GM12878 (cell line): Measurements from ENCODE around the gene DIPK1A. TPM values are rescaled to one million over a fixed set of nuclear protein-coding genes. Genes with fewer than 3 reads are reported as not detected.

ENCODE experiments used
- CBX3 ChIP-seq: fragments of 200-600 bp; sonication (generic); IDR thresholded peaks from 2 replicates; pipeline ENCODE4 v1.6.1; 2016; ENCODE audit warnings: low read depth, borderline replicate concordance
- CBX5 ChIP-seq: sonication (generic); IDR thresholded peaks from 2 replicates; pipeline ENCODE4 v1.6.1; 2016; ENCODE audit warnings: low read depth, moderate library complexity, mild to moderate bottlenecking, inconsistent platforms
- CHD4 ChIP-seq: fragments of 200-600 bp; sonication (generic); IDR thresholded peaks from 2 replicates; pipeline ENCODE4 v1.6.1; 2016; ENCODE audit warnings: mild to moderate bottlenecking
- CREB1 ChIP-seq: IDR thresholded peaks from 2 replicates; pipeline ENCODE4 v1.6.1; 2012; ENCODE audit warnings: low read depth, mild to moderate bottlenecking, inconsistent platforms
- HDGF ChIP-seq: fragments of 450-650 bp; IDR thresholded peaks from 2 replicates; pipeline ENCODE4 v1.6.1; 2016; ENCODE audit warnings: antibody characterized with exemption
- JUNB ChIP-seq: IDR thresholded peaks from 2 replicates; pipeline ENCODE4 v1.6.1; 2016; ENCODE audit warnings: antibody characterized with exemption, mild to moderate bottlenecking
- NFYB ChIP-seq: IDR thresholded peaks from 2 replicates; pipeline ENCODE4 v1.6.1; 2011; ENCODE audit warnings: low read depth, mild to moderate bottlenecking, low read length, improper control_type of control experiment, moderate library complexity; ENCODE audit not compliant: insufficient read depth
- NR2C2 ChIP-seq: IDR thresholded peaks from 2 replicates; pipeline ENCODE4 v1.6.1; 2011; ENCODE audit warnings: borderline replicate concordance, low read depth; ENCODE audit not compliant: control insufficient read depth, insufficient read length
- POU2F2 ChIP-seq: IDR thresholded peaks from 3 replicates; pipeline ENCODE4 v1.6.1; 2011; ENCODE audit warnings: low read depth, mild to moderate bottlenecking, low read length, borderline replicate concordance
- PRDM15 ChIP-seq: fragments of 450-650 bp; formaldehyde crosslinking; IDR thresholded peaks from 2 replicates; pipeline ENCODE4 v1.4.0; 2020; ENCODE audit warnings: mild to moderate bottlenecking, moderate library complexity
- RBBP5 ChIP-seq: fragments of 200-600 bp; sonication (generic); conservative IDR thresholded peaks from 2 replicates; pipeline ENCODE4 v1.6.1; 2016
- SREBF1 ChIP-seq: IDR thresholded peaks from 2 replicates; pipeline ENCODE4 v1.6.1; 2012; ENCODE audit warnings: mild to moderate bottlenecking, low read length
- SREBF2 ChIP-seq: IDR thresholded peaks from 2 replicates; pipeline ENCODE4 v1.6.1; 2012; ENCODE audit warnings: mild to moderate bottlenecking, low read length
- SUPT20H ChIP-seq: IDR thresholded peaks from 2 replicates; pipeline ENCODE4 v1.6.1; 2011; ENCODE audit warnings: low read depth, mild to moderate bottlenecking, low read length, moderate library complexity, borderline replicate concordance; ENCODE audit not compliant: control insufficient read depth
- SUZ12 ChIP-seq: fragments of 200-600 bp; sonication (generic); IDR thresholded peaks from one replicate; pipeline ENCODE4 v1.6.1; 2018; ENCODE audit warnings: antibody characterized with exemption, mild to moderate bottlenecking; ENCODE audit not compliant: unreplicated experiment
- TBL1XR1 ChIP-seq: IDR thresholded peaks from 2 replicates; pipeline ENCODE4 v1.6.1; 2012; ENCODE audit warnings: low read depth, low read length, improper control_type of control experiment
- TCF3 ChIP-seq: IDR thresholded peaks from 2 replicates; pipeline ENCODE4 v1.6.1; 2012; ENCODE audit warnings: low read depth, mild to moderate bottlenecking, low read length, borderline replicate concordance; ENCODE audit not compliant: insufficient read depth
- ZBED1 ChIP-seq: IDR thresholded peaks from 2 replicates; pipeline ENCODE4 v1.6.1; 2016; ENCODE audit warnings: borderline replicate concordance
- ZBTB40 ChIP-seq: fragments of 450-650 bp; IDR thresholded peaks from 2 replicates; pipeline ENCODE4 v1.6.1; 2016; ENCODE audit warnings: mild to moderate bottlenecking, moderate library complexity, borderline replicate concordance
- ZNF274 ChIP-seq: IDR thresholded peaks from one replicate; pipeline ENCODE4 v1.8.0; 2011; ENCODE audit not compliant: insufficient read length, insufficient read depth
- polyA plus RNA-seq, 11 experiments: library from polyadenylated mRNA; depleted of rRNA in 4 of 11; unstranded in 6 of 11; stranded (reverse) in 5 of 11; fragments of >200 nt; fragmentation: Nextera tagmentation in 4 of 11; fragmentation: Illumina TruSeq in 1 of 11; extraction: Ambion mirVana in 4 of 11; extraction: Trizol in 1 of 11; gene quantifications; 1 replicate in 1 of 11; 2 replicates in 10 of 11; pipeline versions ENCODE4 v1.2.1 to v1.2.3, GENCODE V29; 2011 to 2016; ENCODE audit warnings: inconsistent platforms in 2 of 11, missing spikeins in 2 of 11, low read depth in 1 of 11
- total RNA-seq, 4 experiments: library from RNA; depleted of rRNA in 3 of 4; stranded (reverse); fragments of >200 nt in 3 of 4; fragmentation: Illumina TruSeq in 1 of 4; extraction: Trizol in 1 of 4; gene quantifications; 2 replicates each; pipeline versions ENCODE4 v1.2.1 to v1.2.3, GENCODE V29; 2013 to 2021
- TF ChIP-seq, protein P1 (sequence below): fragments of 450-650 bp; conservative IDR thresholded peaks from 2 replicates; pipeline ENCODE4 v1.6.1; 2017; ENCODE audit warnings: mild to moderate bottlenecking, moderate library complexity
- TF ChIP-seq, protein P2 (sequence below): IDR thresholded peaks from 2 replicates; pipeline ENCODE4 v1.6.1; 2012; ENCODE audit warnings: low read depth, low read length, improper control_type of control experiment

The DIPK1A gene
- total and polyA plus RNA-seq, 10 of the 15 experiments (the other 5 are each of a cell fraction or from before 2014, with no cell fraction given), result 4.9 to 15.0 (median 9.7) TPM

GRCh38 chr1:92975551-92976232 is 14.4 kb upstream of the DIPK1A start (continued):
- no peak for TF ChIP-seq PRDM15 (CRISPR knock-in tag)
- TF ChIP-seq HDGF, result no peak
- peak; percentile 93 for TF ChIP-seq TCF3
- TF ChIP-seq CBX3, result no peak
- no peak for TF ChIP-seq CREB1
- TF ChIP-seq, protein P1, sequence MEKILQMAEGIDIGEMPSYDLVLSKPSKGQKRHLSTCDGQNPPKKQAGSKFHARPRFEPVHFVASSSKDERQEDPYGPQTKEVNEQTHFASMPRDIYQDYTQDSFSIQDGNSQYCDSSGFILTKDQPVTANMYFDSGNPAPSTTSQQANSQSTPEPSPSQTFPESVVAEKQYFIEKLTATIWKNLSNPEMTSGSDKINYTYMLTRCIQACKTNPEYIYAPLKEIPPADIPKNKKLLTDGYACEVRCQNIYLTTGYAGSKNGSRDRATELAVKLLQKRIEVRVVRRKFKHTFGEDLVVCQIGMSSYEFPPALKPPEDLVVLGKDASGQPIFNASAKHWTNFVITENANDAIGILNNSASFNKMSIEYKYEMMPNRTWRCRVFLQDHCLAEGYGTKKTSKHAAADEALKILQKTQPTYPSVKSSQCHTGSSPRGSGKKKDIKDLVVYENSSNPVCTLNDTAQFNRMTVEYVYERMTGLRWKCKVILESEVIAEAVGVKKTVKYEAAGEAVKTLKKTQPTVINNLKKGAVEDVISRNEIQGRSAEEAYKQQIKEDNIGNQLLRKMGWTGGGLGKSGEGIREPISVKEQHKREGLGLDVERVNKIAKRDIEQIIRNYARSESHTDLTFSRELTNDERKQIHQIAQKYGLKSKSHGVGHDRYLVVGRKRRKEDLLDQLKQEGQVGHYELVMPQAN, result no peak
- no peak for TF ChIP-seq SREBF1
- no peak for TF ChIP-seq CHD4
- no peak for TF ChIP-seq SREBF2
- TF ChIP-seq POU2F2, result peak; percentile 82; the same call in 2 of the 3 replicates
- no peak for TF ChIP-seq CBX5
- TF ChIP-seq TBL1XR1, result peak; percentile 80
- no peak for TF ChIP-seq RBBP5
- TF ChIP-seq ZBTB40, result no peak
- no peak for TF ChIP-seq SUZ12
- TF ChIP-seq NFYB, result 0 out of 2 replicates have a peak, but pooled peaks have one; percentile 10
- peak; percentile 87; the same call in 1 of the 2 replicates for TF ChIP-seq ZBED1
- TF ChIP-seq JUNB, result peak; percentile 78
- TF ChIP-seq, protein P2, sequence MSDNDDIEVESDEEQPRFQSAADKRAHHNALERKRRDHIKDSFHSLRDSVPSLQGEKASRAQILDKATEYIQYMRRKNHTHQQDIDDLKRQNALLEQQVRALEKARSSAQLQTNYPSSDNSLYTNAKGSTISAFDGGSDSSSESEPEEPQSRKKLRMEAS, result peak; percentile 76
- no peak for TF ChIP-seq NR2C2
- TF ChIP-seq SUPT20H, result no peak
- no peak for TF ChIP-seq ZNF274
